ENCODE results near the gene GJA3.
"Not testable (repeated sequence)": the region's sequence is repeated elsewhere in the genome, so short reads cannot be mapped to it uniquely, and the experiment has no call there.

The GJA3 gene

DNA sequence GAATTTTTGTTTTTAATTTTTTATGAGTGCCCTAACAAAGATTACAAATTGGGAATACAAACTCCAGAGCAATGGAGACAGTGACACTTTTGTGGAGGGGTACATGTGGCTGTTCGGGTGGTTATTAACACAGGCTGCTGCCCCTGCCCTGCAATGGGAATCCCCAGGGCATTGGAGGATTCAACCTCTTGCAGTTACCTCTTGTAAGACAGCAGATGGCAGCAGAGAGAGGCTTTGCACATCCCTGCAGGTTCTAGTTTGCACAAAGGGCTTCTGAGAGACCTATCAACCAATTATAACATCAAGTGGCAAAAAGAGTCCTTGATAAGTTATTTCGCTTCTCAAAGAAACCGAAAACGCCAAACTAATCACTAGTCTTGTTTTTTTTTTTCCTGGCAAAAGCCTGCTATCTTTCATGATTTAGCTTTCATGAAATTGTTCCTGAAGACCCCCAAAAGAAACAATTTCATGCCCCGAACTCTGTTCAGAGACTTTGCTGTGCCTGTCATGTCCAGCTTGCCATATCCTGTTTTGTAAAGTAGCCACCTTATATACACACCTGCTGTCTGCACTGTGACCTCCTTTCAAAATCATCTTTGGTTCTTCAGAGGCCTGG, 21.5 kb upstream of the GJA3 start:
- DNase-seq (ENCODE audit: low read depth in 2 of 2) = no peak

DNA sequence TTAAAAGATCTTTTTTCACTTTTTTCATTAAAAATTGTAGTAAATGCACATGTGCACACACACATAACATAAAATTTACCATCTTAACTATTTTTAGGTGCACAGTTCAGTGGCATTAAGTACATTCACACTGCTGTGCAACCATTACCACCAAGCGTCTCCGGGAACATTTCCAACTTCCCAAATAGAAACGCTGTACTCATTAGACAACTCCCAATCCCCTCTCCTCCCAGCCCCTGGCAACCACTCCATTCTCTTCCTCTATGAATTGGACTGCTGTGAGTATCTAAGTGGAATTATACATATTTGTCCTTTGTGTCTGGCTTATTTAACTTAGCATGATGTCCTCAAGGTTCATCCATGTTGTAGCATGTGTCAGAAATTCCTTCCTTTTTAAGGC, 20.3 kb upstream of the GJA3 start:
- DNase-seq (ENCODE audit: low read depth in 2 of 2) = no peak

DNA sequence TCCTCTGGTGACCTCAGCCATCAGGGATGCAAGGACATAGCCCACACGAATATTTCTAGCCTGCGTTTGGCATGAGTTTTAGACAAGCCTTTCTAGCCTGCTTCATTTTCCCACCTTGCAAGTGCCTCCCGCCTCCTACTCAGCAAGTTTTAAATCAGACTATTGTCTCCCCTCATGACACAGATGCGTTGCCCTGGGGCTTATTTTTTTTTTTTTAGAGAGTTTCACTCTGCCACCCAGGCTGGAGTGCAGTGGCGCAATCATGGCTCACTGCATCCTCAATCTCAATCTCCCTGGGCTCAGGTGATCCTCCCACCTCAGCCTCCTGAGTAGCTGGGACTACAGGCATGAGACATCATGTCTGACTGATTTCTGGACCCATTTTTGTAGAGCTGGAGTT, 17.3 kb upstream of the GJA3 start:
- no peak for DNase-seq (ENCODE audit: low read depth in 2 of 2)

DNA sequence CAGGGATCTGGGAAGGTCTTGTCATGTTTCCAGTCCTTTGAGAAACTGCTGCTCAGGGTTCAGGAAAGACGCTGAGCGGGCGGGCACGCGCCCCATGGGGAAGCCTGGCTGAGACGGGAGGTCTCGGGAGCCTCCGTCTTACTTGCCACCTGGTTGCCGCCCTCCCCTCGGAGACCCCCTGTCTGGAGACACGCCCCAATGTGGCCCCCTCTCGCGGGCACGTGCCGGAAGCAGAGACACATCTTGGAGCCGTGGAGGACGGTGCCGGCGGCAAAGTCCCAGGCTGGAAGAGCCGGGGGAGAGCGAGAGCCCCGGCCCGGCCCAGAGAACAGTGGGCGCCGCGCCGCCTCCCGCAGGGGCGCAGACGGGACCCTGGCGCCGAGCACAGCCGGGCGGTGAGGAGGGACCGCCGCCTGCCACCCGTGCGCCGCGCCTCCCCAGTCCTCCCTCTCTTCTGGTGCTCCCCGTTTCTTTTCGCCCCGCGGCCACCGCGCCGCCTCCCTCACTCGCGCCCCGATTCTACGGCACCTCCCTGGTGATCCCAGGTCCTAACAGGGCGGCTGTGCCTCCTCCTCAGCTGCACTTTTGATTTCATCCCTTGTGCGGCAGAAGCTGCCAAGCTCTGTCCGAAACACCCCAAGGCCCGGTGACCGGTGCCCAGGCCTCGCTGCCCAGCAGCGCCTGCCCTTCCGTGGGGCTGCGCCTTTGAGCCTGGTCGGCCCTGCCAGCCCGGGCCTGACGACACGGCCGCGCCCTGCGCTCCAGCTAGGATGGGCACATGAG, 16.4 kb upstream of the GJA3 start:
- DNase-seq (ENCODE audit: low read depth in 2 of 2) = no peak

DNA sequence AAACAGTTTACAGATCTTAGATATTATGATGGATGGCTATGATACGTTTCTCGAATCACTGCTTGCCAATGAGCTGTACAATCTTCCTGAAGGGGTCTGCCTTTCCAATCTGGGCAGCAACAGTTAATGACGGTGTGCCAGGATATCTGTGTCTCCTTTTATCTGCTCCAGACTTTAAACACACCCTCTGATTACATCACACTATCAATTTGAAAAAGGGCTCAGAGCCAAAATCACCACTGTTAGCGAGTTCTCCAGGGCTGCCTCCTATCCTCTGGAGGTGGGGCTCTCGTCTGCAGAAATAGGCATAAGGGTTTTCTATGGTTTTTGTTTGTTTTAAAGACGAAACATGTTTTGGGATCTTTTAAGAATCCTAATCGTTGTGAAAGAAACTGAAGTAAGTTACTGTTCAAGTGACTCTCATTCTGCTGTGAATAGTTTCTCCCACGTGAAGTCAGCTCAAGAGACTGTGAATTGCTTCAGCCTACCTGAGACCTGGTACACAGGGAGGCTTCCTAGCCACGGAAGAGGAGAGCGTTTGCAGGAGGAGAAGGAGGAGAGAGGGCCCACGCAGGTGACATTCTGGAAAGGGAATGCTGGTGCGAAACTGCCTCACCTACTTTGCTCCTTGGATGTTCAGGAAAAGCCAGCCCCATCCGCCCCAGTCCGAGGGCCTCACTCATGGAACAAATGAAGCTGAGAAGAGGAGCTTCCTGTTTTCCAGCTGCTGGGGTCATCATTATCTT, 15.2 kb upstream of the GJA3 start:
- DNase-seq (ENCODE audit: low read depth in 2 of 2) = no peak

DNA sequence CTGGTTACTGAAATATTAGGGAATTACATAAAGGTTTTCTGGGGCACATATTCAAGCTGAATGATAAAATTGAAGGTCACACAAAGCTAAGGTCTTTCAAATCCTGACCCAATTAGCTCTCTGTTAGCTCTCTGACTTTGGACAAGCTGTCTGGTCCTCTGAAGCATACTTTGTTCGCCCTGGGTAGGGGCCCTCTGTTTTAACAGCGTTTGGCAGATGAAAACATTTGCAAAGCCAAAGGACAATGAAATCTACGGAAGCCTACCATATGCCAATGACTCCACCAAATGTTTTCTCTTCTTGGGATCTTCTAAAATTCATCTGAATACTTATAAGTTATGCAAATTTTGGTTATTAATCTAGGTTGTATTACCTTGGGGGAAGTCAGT, 14.5 kb upstream of the GJA3 start:
- DNase-seq (ENCODE audit: low read depth in 2 of 2) = no peak

DNA sequence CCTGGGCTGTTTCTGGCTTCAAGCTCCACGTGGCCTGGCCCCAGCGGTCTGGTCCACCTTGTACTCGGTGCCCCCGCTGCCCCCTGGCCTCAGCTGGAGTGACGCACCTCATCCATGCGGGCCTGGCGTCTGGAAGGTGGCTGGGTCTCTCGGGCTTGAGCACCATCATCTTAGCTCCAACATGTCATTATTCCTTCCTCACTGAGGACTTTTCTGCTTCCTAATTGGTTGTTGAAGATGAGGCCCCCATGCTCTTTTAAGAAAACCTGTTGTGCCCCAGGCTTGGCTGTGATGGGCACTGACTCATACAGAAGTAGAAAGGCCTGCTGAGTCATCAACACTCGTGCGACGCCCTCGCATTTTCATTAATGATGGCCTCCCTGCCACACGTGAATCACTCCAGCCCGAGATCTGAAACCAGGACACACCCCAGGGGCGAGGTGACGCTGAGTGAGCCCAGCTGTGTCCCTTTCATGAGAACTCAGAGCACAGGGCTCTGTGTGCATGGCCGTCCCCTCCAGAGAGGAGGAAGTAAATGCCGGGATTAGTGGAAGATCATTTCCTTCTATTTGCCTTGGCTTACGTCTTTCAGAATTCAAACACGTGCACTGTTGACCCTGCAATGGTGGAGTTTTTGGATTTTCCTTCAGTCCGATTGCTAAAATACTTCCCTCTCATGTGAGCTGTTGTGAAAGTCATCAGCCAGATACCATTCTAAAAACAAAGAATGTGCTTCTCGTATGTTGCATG, 14.0 kb upstream of the GJA3 start:
- peak; percentile 50 to 54 for DNase-seq (ENCODE audit: low read depth in 2 of 2)

DNA sequence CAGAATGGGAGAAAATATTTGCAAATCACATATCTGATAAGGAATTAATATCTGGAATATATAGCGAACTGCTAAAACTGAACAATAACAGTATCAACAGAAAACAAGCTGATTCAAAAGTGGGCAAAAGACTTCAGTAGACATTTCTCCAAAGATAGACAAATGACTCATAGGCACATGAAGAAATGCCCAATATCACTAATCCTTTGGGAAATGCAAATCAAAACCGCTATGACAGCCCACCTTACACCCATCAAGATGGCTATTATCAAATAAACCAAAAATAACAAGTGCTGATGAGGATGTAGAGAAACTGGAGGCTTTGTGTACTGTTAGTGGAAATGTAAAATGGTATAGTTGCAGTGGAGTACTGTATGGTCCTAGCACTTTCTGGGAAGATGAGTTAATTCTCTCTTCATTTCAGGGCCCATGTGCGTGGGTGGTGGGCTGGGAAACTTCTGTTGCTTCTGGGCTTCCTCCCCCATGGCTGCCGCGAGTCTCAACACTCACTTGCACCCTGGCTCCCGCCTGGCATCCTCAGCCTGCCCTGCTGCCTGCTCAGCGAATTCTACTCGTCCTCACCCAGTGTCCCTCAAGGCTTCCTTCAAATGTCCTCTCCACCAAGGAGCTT, 12.4 kb upstream of the GJA3 start:
- no peak for DNase-seq (ENCODE audit: low read depth in 2 of 2)

DNA sequence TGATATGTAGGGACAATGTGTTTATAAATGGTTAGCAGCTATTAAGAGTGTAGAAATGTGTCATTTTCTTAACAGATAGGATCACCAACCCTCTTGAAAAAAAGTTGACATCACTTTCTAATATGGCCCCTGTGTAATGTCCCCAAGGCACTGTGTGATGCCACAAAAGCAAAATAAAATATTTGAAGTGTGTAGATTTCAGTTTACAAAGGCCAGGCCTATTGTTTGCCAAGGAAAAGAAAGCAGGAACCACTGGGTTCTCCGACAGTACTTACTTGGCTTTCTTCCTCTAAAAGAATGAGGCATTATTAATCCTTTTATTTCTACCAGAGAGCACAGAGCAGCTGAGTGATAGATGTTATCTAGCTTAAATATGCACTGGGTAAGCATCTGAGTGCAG, 10.5 kb upstream of the GJA3 start:
- no peak for DNase-seq (ENCODE audit: low read depth in 2 of 2)

DNA sequence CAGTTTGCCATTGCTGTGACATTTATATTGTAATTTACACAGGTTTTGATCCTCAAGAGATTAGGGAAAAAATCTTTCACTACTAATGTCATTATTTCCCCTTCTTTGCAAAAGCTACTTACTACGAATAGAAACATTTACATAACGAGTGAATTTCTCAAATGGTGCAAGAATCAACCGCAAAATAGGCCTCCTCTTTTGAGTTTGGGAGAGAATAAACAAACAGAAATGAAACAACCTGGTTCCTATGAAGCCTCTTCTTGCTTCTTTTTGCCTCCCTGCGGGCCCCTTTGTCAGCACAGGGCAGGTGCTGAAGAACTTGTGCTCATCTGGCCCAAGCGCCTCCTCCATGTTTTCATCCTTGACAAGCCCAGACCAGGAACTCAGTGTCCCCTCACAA, 10.1 kb upstream of the GJA3 start:
- no peak for DNase-seq (ENCODE audit: low read depth in 2 of 2)

DNA sequence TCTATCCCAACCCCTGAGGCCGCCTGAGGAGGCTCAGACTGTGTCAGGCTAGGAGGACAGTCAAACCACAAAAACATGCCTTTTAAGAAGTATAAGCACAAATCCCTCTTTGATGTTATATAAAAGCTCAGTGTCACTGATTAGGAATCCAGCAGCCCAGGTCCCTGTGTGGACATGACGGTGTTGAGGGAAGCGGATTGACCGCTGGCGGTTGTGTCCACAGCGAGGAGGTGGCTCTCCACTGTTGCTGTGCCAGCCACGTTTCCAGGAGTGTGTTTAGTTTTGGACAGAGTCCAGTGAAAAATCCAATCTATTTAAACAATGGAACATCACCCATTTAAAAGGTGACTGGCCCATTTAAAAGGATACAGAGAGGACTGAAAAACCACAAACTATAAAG, 7.5 kb upstream of the GJA3 start:
- no peak for DNase-seq (ENCODE audit: low read depth in 2 of 2)

DNA sequence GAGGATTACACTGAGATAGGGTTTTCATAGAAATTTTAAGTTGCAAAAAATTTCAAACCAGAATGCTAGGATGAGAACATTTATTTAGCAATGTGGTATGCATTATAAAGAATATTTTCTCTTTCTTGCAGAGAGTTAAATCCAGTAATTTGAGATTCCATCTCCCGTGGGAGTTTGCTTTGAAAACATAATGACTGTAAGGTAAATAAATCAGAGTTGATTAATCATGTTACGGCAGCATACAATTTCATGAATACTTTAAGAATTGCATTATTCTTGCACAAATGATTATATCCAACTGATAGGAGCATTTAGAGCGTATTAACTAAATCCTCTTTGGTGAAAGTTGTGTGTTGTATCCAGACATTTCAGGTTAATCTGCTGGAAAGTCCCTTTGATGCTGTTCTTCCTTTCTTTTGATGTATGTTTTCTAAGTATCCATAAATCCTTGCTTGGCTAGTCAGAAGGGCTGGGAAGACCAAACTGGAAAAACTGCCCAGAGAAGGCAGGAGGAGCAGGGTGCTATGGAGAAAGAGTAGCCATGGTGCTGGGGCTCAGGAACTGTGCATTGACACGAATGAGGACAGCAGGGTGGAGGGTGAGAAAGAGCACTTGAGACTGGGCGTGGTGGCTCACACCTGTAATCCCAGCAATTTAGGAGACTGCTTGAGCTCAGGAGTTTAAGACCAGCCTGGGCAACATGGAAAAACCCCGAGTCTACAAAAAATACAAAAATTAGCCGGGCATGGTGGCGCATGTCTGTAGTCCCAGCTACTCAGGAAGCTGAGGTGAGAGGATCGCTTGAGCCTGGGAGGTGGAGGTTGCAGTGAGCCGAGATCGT, 4.8 kb upstream of the GJA3 start:
- DNase-seq (ENCODE audit: low read depth in 2 of 2) = no peak

DNA sequence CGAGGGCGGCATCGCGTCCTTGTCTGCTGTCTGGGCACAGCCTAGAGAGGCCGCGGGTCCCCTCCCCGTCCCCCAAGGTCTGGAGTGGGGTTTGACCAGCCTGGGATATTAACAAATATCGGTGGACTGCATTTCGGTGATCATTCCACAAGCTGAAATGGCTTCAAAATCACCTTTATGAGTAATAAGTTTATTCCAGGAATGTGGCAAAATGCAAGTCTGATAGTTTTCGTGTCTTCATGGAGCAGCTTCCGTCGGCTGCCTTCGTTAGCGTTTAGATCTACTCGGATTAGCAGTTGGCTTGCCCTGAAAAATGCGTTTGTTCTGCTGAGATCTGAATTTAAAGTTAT, 1.1 kb upstream of the GJA3 start:
- no peak for DNase-seq (ENCODE audit: low read depth in 2 of 2)

DNA sequence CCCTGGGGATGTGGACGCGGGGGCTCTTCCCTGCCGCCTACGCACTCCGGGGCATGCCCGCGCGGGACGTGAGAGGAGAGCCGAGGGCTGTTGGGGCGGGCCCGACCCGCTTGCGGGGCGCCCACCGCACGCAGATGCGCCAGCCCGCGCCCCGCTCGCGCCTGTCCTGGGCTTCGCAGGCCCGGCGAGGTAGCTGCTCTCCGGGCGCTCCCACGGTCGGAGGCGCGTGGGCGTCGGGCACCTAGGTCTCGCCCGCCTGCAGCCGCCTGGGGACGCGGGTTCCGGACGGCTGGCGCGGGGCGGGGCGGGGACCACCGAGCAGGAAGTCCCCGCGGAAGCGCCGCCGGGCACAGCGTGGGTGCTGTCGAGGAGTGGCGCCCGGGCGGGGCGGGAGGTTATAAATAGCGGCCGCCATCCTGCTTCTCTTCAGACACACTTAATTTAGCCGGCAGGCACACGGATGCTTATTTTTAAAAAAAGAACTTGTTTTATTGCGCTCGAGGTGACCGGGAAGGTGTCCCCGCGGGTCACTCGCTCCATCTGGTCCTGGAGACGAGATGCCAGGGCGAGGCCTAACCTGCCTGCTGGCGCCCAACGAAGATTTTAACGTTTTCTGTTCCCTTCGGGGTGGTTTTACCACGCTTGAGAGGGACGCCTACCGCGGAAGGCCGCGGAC, 561 bp upstream of the GJA3 start:
- DNase-seq (ENCODE audit: low read depth in 2 of 2) = no peak

DNA sequence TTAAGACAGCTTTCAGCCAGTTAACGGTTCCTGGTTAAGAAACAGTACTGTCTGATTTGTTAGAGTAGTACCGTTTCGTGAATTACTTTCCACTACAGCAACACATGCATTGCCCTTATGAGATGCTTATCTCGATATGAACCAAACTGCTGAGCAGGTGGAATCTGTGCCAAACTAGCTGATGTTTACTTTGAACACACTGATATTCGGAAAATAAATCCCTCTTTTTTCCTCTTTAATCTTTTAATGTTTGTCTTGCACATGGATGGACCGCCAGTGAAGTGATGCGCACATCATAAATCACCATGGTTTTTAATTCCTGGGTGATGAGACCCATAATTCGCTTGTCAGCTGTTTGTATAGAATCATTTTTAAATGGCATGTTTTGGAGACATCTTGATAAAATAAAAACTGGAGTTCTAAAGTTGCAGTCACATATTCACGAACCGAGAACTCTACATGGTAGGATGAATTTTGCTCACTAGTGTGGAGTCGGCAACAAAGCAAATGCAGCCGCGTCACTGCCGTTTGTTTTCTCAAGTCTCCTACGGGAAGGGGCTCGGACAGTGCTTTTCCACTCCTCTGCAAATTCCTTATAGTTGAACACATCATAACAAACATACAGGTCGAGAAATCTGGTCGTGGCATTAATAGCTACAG, 1.1 kb downstream of the GJA3 start:
- no peak for DNase-seq (ENCODE audit: low read depth in 2 of 2)

DNA sequence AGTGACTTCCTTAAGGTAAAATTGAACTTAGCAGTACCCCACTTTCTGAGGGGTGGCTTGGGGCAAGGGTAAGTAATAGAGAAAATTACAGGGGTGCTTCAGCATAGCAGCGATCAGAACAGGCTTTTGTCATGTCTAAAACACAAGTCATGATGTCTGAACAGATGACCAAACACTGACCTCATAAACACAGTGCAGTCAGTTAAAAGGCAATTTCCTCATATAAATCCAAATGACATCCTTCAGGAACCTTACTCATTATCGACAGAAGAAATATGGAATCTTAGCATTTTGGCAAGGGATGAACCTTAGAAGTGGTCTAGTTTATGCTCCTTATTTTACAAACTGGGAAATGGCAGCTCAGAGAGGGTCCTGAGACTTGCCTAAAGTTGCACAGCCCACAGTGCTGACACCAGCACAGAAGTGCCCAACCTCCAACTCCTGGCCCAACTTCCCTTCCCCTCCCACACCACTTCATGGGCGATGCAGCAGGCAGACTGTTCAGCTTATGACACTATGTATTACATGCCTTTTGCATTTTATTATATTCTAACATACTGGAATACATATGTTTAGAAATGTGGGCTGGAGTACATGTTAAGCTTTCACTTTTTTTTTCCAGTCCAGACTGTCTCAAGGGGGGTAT, 3.6 kb downstream of the GJA3 start:
- DNase-seq (ENCODE audit: low read depth in 2 of 2) = no peak

DNA sequence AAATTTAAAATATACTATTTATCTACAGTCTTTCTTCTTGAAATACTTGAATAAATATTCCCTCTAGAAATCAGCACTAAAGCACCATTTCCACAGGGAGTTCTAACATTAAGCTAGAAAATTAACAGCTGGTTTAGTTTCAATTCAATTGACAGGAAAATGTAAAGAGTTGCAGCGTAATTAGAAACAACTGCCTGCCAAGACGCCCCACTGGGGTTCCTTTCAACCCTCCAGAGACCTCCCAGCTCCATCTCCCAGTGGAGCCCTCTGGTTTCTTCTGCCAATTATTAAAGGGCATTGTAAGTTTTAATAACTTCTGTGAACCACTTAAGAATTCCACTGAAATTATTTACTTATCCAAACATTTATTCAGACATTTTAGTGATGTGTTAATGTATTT, 4.2 kb downstream of the GJA3 start:
- DNase-seq (ENCODE audit: low read depth in 2 of 2) = no peak

DNA sequence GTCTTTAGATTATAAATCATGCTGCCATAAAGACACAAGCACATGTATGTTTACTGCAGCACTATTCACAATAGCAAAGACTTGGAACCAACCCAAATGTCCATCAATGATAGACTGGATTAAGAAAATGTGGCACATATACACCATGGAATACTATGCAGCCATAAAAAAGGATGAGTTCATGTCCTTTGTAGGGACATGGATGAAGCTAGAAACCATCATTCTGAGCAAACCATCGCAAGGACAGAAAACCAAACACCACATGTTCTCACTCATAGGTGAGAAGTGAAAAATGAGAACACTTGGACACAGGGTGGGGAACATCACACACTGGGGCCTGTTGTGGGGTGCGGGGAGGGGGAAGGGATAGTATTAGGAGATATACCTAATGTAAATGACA, 7.6 kb downstream of the GJA3 start:
- not testable (repeated sequence) for DNase-seq (ENCODE audit: low read depth in 2 of 2)

DNA sequence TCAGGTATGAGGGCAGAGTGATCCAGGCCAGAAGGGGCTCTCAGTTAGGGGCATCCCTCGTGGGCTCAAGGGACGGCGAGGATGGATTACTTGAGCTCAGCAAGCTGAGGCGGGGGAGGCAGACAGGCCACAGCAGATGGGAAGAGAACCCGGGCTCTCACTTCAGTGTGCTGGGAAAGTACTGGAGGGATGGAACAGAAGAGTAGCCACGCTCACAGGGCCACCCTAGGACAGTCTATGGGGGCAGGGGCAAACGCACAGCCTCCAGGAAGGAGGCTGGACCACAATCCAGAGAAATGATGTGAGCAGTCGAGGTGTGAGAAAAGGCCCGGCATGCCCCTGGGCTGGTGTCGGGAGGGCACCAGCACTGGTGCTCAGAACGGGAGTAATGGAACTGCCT, 9.2 kb downstream of the GJA3 start:
- no peak for DNase-seq (ENCODE audit: low read depth in 2 of 2)
